Measurements from ENCODE around the gene PARP8.
A peak's percentile ranks its signal among the peaks of the same experiment; 100 is the strongest.
"Not testable (repeated sequence)": the region's sequence is repeated elsewhere in the genome, so short reads cannot be mapped to it uniquely, and the experiment has no call there.

Gene PARP8

DNA sequence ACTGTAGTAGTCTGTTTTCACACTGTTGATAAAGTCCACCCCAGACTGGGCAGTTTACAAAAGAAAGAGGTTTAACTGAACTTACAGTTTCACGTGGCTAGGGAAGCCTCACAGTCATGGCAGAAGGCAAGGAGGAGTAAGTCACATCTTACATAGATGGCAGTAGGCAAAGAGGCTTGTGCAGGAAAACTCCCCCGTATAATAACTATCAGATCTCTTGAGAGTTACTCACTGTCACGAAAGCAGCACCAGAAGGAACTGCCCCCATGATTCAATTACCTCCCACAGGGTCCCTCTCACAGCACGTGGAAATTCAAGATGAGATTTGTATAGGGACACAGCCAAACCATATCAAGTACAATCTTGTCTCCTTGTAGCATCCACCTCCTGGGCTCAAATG, 21.1 kb downstream of the PARP8 start:
- DNase-seq (ENCODE audit: low read depth) = no peak

DNA sequence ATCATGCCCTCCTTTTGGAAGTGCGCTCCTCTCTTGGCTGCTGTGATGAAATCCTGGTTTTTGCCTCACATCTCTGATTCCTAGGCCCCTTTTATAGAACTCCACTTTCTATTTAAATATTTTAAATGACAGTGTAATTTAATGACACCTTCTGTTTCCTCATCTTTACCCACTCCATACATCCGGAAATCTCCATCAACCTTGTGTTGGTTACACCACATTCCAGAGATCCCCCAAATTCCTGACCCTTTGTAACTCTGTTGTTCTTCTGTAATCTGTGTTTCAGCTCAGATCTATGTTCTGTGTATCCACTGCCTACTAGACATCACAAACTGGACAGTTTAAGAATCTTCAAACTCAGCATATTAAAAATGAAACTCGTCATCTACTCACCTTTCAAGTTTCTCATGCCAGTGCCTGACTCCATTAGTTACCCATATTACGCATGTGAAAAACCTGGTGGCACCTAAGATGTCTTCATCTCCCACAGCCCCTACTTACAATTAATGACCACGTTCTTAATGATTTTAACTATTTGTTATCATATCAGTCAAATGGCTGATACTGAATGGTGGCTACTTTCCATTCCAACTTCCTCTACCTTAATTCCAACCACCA, 25.1 kb downstream of the PARP8 start:
- DNase-seq (ENCODE audit: low read depth) = no peak

DNA sequence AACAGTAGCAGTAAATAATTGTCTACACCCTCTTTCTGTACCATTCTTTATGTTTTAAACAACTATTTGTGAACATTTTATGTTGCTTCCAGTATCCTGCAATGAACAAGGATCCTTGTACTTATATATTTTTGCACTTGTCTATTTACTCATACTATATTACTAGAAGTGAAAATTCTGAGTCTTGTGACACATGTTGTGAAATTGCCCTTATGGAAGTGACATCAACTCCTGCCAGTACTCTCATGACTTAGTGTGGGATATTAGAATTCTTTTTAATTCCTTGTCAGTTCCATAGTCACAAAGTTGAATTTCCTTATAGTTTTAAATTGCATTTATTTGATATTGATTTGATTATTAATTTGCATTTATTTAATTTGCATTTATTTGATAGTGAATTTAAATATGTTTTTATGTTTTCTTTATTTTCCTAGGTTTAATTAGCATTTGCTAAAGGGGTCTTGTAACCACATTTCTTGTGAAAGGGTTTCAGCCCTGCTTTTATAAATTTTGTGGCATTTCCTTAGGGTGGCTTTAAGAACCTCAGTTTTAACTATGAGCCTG, 27.7 kb downstream of the PARP8 start:
- no peak for DNase-seq (ENCODE audit: low read depth)

DNA sequence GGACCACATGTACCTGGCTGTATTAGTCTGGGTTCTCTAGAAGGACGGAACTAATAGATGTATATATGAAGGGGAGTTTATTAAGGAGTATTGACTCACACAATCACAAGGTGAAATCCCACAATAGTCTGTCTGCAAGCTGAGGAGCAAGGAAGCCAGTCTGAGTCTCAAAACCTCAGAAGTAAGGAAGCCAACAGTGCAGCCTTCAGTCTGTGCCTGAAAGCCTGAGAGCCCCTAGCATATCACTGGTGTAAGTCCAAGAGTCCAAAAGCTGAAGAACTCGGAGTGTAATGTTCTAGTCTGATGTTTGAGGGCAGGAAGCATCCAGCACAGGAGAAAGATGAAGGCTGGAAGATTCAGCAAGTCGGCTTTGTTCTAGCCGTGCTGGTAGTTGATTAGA, 28.2 kb downstream of the PARP8 start:
- DNase-seq (ENCODE audit: low read depth) = not testable (repeated sequence)

DNA sequence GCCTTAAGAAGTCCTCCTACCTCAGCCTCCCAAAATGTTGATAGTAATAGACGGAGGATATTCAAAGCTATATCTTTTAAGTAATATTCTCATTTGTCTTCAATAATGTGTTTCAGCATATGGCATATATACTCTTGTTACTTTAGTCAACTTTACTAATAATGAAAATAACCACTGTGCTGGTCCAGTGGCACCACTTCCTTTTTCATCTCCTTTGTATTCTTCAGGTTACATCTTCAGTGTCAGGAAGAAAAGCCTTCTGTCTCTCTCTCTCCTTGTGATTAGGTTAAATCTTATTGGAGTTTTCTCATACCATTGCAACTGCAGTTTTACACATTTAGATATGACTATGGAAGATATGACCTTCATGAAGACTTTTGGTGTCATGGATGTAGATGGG, 31.3 kb downstream of the PARP8 start:
- no peak for DNase-seq (ENCODE audit: low read depth)

DNA sequence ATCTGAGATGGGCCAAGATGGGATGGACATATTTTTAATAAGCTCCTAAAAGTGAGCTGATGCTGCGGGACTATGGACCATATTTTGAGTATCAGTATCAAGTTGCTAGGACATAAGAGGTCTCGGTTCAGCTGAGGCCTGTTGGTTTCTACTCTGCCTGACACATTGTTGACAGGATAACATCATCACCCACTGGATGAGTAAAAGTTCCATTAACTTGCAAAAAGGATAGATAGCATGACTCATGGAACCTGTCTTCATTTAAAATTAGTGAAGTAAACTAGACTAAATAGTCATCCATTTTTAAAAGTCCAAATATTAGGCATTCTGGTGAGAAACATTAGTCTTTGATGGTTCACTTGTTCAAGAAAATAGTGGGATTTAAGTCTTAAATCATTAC, 33.3 kb downstream of the PARP8 start:
- DNase-seq (ENCODE audit: low read depth) = no peak

DNA sequence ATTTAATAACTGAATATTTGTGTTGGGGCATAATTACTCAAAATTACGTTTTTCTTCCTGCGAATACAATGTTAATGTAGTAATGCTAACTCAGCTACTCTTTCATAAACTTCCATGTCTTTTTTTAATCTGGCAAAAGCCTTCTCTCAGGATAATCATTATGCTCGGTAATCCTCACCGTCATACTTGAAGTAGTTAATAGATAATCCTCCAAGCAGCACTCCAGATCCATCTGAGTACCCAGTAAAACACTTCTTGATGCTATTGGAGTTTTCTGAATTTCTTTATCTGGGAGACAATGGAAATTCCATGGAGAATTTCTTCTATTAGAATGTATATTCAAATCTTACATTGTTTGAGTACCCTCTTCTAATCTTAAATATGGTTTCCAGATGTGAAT, 34.3 kb downstream of the PARP8 start:
- DNase-seq (ENCODE audit: low read depth) = no peak

DNA sequence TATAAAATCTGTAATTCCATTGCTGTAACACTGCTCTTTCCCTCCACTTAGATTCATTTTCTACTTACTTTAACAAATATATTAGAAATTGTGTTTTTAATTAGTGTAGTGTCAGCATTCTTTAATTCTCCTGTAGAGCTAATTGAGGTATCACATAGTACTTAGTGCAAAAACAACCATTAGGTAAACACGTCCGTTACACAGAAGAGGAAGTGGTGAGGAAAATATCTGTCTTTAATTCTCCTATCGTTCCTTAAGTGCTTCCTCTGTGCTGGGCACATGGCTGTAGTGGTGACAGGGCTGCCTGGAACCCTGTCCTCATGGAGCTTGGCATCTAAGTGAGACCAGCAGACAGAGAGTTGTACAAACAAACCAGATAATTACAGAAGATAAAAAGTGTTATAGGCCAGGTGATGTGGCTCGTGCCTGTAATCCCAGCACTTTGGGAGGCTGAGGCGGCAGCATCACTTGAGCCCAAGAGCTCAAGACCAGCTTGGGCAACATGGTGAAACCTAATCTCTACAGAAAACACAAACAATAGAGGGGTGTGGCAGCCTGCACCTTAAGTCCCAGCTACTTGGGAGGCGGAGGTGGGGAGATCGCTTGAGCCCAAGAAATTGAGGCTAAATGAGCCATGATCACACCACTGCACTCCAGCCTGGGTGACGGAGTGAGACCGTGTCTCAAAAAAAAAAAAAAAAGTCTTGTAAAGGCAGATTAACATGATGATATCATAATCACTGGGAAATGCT, 36.4 kb downstream of the PARP8 start:
- DNase-seq (ENCODE audit: low read depth) = no peak

DNA sequence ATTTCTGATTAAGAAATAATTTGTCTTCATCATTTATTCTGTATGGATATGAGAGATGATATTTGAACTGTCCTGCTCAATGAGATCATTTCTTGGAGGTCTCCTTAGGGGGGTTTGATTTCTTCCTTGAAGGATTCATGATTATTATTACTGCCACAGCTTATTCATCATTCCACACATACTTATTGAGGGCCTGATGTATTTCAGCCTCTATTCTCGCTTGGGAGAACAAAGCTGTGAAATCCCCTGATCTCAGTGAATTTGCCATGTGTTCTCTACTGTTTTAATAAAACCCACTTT, 36.9 kb downstream of the PARP8 start:
- no peak for DNase-seq (ENCODE audit: low read depth)

DNA sequence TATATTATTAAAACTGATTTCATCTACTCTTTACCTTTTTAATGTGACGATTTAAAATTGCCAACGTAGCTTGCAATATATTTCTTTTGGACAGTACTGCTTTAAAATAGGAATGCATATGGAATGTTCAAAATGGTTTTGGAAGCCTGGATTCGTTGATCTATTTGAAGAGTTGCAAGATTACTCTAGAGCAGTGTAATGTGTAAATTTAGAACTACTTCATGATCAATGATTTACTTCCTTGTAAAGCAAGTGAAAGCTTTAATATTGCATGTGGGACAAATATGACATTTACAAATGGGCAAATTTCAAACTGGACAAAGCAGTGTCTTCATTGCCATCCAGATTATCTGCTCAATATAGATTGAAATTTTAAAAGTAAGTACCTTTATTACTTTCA, 38.3 kb downstream of the PARP8 start:
- DNase-seq (ENCODE audit: low read depth) = no peak

DNA sequence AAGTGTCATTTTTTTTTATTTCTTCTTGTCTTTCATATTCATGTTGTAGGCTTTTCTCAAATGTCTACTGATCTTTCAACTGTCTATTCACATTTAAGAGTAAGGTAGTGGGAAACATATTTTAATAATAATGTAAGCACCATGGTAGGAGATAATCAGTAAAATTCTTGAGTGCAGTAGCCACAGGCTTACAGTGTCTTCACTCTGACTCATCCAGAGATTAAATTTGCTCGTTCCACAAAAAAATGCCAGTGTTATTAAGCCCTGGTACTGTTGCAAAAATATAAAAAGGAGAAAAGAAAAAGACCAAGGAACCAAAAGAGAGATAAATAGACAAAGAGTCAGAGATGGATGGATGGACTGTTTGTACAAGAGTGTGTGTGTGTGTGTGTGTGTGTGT, 43.0 kb downstream of the PARP8 start:
- DNase-seq (ENCODE audit: low read depth) = no peak

DNA sequence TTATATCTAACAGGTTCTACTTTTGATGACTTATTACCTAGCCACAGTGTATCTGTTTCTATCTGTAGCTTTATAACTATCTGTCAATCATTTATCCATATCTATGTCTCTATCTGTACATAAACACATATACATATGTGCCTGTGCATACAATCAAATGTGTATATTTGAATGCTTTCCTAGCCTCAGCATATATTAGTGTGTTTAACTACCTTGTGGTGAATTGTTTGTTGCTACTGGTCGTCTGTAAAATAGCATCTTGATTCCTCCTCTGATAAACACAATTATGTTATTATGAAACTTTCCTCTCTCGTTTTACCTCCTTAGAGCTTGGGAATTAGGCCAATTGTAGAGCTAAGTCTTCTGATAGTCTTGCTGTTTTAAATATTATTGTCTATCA, 44.4 kb downstream of the PARP8 start:
- no peak for DNase-seq (ENCODE audit: low read depth)

DNA sequence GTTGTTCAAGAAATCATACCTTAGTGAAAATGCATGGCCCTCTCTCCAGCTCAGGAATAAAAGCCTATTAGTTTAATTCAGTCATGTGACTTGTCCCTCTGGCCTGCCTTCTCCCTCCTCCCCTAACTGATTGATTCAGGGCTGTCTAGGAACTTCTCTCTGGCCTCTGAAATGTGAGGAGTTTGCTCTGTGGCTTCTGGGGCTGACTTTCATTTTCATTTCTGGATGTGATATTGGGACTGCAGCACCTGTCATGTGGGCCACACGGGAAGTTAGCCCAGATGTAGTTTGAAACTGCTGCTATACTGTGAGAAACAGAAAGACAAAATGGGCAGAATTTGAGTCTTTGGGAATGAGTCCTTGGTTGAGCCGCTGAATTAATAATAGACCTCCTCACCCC, 44.8 kb downstream of the PARP8 start:
- peak; percentile 33 for DNase-seq (ENCODE audit: low read depth)

DNA sequence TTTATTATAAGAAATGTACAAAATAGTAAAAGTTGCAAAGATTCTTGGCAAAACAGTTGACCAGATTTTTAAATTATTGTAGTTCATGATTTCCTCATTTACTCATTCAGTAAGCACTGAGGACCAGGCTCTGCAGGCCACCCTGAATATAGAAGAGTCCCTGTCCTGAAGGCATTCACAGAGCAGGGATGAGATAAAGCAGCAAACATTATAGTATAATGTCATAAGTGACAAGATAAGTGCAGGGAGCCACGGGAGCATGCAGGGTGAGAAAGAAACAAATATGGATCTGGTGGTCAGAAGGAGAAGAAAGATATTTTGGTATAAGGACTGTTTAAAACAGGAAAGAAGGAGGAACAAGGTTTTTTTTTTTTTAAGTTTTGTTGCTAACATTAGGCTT, 46.0 kb downstream of the PARP8 start:
- no peak for DNase-seq (ENCODE audit: low read depth)

DNA sequence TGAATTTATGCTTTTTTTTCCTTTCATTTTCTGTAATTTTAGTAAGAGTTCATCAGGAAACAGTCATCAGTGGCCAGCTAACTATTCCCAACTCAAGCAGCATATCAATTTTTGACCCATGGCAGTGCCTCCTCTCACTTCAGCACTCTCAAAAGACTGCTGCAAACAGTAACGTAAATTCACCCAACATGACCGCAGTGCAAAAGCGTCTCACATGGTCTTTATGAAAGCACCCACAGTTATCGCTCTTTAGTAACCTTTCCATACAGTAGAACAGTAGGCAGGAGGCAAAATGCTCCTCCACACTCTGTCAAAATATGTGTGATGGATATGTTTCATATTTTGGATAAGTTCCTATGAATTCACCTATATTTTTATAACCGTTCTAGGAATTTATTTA, 48.6 kb downstream of the PARP8 start:
- no peak for DNase-seq (ENCODE audit: low read depth)

DNA sequence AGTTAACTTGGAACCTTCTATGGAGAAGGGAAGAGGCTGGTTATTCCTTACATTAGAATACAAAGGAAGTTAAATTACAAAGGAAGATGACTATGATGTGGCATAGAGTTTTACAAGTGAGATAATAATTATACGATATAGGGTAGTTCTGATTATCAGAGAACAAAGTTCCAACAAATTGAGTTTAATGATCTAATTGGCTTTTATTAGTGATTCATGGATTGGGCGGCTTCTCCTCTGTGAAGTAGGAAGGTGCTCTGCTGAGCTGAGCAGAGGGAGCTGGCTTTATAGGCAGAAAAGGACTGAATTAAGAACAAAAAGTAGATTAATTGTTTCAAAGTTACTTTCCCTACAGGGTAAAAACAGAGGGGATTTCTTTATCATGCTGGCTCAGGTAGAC, 49.7 kb downstream of the PARP8 start:
- DNase-seq (ENCODE audit: low read depth) = no peak

DNA sequence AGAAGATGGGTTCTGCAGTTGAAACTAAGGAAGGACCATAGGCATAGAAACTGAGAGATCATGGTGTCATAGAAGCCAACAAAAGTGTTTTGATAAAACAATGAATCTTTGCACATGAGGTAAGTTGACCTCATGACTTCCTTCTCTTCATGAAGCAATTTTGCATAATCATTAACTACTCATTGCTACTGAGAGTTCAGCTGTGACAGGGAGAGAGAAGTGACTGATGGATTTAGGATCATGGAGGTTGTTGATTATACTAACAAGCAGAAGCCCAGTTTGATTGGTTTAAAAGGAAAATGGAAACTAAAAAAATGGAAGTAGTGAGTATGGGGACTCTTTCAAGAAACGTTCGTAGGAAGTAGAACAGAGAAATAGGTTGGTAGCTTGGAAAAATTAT, 51.2 kb downstream of the PARP8 start:
- DNase-seq (ENCODE audit: low read depth) = no peak

DNA sequence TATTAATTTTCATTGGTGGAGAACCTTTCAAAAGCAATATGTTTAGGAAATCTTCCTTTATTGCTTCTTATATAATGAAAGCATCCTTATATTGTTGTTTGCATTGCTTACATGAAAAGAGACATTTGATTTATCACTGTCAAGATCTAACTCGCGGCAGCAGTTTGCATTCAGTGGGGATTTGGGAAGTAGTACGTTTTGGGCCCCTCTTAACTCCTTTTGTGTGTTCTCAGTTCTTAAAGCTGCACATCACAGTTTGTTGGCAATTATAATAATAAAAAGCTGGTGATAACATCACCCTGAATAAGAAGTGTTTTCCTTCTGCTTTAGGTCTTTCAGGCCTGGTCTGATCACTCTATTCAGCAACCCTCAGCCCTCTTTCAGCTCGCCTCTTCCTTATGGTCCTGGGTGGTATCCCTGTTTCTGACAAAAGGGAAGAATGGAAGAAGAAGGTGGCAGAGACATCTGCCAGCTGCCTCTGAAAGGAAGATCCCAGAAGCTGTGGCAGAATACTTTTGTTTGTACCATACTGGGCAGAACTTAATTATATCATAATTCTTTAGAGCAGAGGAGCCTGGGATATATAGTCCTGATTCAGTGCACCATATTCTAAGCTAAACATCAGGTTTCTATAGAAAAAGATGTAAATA, 53.7 kb downstream of the PARP8 start:
- DNase-seq (ENCODE audit: low read depth) = no peak

DNA sequence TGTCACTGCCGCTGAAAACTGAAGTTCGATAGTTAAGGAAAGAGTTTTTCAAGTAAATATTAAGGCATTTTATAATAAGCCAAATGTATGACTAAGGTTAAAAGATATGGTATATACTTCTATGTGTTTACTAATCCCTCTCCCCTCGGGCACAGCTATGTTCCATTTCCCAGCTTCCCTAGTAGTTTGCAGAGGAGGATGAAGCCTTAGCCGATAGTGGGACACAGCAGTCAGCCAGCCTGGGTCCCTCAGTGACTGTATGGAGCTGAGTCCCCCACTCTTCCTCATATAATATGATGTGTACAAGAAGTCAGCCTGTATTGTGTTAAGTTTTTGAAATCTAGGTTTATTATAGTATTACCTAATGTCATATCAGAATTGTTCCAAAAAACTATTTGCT, 55.8 kb downstream of the PARP8 start:
- DNase-seq (ENCODE audit: low read depth) = no peak

DNA sequence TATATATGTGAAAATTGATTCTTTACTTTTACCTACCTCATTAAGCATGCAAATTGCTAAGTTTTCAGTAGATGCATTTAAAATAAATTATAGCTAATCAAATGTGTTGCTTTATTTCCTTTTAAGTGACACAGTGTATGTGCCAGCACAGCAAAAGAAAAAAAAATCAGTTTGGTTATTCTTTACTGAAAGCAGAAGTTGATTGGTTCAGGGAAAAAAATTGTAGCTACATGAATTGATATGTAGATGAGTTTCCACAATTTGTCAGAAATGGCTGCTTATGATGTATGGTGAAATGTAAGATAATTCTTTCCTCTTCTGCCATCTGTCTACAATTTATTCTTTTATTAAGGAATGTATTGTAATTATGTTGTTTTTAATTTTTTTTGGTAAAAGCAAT, 57.8 kb downstream of the PARP8 start:
- no peak for DNase-seq (ENCODE audit: low read depth)

DNA sequence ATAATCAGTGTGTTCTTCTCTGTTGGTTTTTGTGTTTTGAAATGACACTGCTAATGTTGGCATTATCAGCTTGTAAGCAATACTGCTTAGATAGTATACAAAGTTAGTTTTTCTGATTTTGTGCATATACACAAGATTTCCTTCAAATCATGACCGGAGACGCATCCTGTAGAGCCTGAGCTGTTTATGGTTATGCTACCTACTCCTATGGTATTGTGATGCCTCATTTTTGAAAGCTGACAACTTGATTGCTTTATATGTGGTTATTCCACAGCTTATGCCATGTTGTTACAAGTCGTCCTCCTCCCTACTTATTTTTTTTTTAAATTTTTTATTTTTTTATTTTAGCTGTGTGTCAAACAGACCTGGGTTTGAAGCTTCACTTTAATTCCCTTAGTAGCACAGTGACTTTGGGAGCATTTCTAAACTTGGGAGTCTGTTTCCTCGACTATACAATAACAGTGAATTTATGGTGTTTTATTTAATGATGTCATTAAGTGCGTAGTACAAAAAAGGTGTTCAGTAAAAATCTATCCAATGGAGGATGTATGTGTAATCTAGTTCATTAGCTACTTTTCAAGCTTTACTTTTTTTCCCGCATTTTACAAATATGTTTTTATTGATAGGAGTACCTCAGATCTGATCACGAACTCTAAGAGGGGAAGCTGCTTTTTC, 59.5 kb downstream of the PARP8 start:
- DNase-seq (ENCODE audit: low read depth) = no peak

DNA sequence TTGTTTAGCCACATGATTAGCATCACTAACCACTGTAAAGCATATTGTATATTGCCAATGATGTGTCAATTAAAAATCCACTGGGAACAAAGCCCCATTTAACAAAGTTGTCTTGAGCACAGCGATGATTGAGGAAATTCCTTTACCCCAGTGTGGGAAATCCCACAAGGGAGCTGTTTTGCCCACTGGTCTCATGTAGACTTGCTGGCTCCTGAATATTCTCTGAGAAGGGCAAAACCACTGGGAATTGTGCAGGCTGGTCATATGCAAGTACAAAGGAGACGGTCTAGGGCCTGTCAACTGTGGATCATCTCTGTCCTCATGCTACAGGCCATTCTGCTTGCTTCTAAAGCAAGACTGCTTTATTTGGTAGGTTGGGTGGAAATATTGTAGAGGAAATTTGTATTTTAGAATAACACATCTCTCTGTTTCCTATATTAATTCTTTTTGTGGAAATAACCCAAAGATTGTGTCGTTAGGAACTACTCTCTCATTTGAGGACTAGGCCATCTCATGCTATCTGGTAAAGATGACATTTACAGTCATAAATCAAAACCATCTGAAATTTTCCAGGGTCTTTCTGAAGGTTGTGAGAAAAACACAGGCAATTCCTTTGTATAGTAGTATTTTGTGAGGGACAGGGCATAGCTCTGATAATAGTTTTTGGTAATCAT, 60.2 kb downstream of the PARP8 start:
- DNase-seq (ENCODE audit: low read depth) = no peak

DNA sequence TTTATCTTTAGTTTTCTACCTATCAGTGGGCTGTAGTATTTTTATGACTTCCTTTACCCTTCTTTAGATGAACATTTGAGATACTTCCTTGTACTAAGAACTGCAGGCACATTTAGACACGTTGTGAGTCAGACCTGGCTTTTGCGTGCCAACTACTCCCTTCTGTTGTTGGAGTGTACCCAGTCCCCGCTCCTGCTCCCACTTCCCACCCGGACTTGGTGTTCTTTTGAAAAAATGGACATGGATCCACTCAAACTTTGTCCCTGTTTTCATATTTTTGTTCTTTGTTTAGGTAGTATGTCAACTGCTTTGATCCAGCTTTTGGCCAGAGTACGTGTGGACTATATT, 60.7 kb downstream of the PARP8 start:
- DNase-seq (ENCODE audit: low read depth) = no peak
